Stimulated activated CD8-positive, alpha-beta memory T cell treated with anti-CD3 and anti-CD28 coated beads, Interleukin-12 subunit alpha, Interleukin-12 subunit beta, amount 100 ng/mL, for 24 hours (primary cell): ENCODE measurements around the gene CMSS1.

Experiments used
- DNase-seq: peaks from one replicate; pipeline ENCODE4 v3.0.0-alpha.2; 2020; ENCODE audit errors: extremely low read depth

CMSS1 gene

GRCh38 chr3:99901200-99901926 is 83.7 kb downstream of the CMSS1 start:
- DNase-seq, result no peak

GRCh38 chr3:99902091-99902490 is 84.4 kb downstream of the CMSS1 start:
- no peak for DNase-seq

GRCh38 chr3:99903869-99904268 is 86.2 kb downstream of the CMSS1 start:
- DNase-seq, result no peak

- DNase-seq, result no peak
These were observed 90.4 kb downstream of the CMSS1 start for GRCh38 chr3:99907959-99908544.

GRCh38 chr3:99909714-99910495 is 92.2 kb downstream of the CMSS1 start:
- DNase-seq, result no peak

GRCh38 chr3:99910752-99911290 is 93.2 kb downstream of the CMSS1 start:
- DNase-seq, result no peak

- DNase-seq, result no peak
These were observed 93.8 kb downstream of the CMSS1 start for GRCh38 chr3:99911433-99911832.

GRCh38 chr3:99915906-99916432 is 98.3 kb downstream of the CMSS1 start:
- no peak for DNase-seq

GRCh38 chr3:99918715-99919114 is 101.1 kb downstream of the CMSS1 start:
- DNase-seq, result no peak

GRCh38 chr3:99919694-99920093 is 102.0 kb downstream of the CMSS1 start:
- no peak for DNase-seq

GRCh38 chr3:99920481-99921376 is 103.1 kb downstream of the CMSS1 start:
- DNase-seq, result no peak

- no peak for DNase-seq
These were observed 103.7 kb downstream of the CMSS1 start for GRCh38 chr3:99921377-99921695.

GRCh38 chr3:99921986-99922385 is 104.3 kb downstream of the CMSS1 start:
- DNase-seq, result no peak

- no peak for DNase-seq
These were observed 106.2 kb downstream of the CMSS1 start for GRCh38 chr3:99923873-99924272.

GRCh38 chr3:99925584-99926230 is 108.0 kb downstream of the CMSS1 start:
- DNase-seq, result no peak

- no peak for DNase-seq
These were observed 110.2 kb downstream of the CMSS1 start for GRCh38 chr3:99927671-99928457.

GRCh38 chr3:99928771-99929744 is 111.4 kb downstream of the CMSS1 start:
- no peak for DNase-seq

GRCh38 chr3:99929745-99930139 is 112.1 kb downstream of the CMSS1 start:
- no peak for DNase-seq

GRCh38 chr3:99931059-99931458 is 113.4 kb downstream of the CMSS1 start:
- DNase-seq, result no peak
